IPS-15b (cell line): Measurements from ENCODE around the gene LASP1.
"Not testable (repeated sequence)": the region's sequence is repeated elsewhere in the genome, so short reads cannot be mapped to it uniquely, and the experiment has no call there.

Experiments used
- H3K27me3 ChIP-seq: one replicate; pipeline ENCODE4 v1.6.1; 2013; ENCODE audit warnings: low read length; ENCODE audit not compliant: control insufficient read depth, insufficient read depth
- H3K36me3 ChIP-seq: one replicate; pipeline ENCODE4 v1.6.1; 2013; ENCODE audit warnings: low read length; ENCODE audit not compliant: control insufficient read depth, insufficient read depth
- H3K4me1 ChIP-seq: one replicate; pipeline ENCODE4 v1.6.1; 2013; ENCODE audit warnings: mild to moderate bottlenecking, low read length; ENCODE audit not compliant: control insufficient read depth, insufficient read depth
- H3K4me3 ChIP-seq: one replicate; pipeline ENCODE4 v1.5.1; 2013; ENCODE audit warnings: low read depth, low read length
- H3K9ac ChIP-seq: one replicate; pipeline ENCODE4 v1.6.1; 2013; ENCODE audit warnings: low read depth, mild to moderate bottlenecking, low read length
- H3K9me3 ChIP-seq: one replicate; pipeline ENCODE4 v1.6.1; 2013; ENCODE audit warnings: mild to moderate bottlenecking, low read length; ENCODE audit not compliant: control insufficient read depth, insufficient read depth

LASP1 gene

DNA sequence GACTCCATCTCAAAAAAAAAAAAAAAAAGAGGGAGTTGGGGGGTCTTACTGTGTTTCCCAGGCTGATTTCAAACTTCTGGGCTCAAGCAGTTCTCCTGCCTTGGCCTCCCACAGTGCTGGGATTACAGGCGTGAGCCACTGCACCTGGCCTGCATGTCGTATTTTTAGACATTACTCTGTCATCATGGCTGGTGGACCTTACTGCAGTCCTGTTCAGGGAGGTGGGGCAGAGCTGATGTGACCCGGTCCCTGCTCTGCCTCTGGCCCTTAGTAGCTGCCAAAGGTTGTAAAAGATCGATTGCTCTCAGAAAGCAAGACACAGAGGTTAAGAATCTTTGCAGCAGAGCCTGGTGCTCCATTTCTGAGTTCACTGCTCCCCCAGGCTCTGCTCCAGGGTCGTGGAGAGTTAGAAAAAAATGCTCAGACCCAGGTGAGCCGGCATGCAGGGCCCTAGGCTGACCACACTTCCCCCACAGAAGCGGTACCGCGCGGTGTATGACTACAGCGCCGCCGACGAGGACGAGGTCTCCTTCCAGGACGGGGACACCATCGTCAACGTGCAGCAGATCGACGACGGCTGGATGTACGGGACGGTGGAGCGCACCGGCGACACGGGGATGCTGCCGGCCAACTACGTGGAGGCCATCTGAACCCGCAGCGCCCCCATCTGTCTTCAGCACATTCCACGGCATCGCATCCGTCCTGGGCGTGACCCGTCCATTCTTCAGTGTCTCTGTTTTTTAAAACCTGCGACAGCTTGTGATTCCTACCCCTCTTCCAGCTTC is 48.5 kb downstream of the LASP1 start:
- no peak overlapping the region for H3K4me3 ChIP-seq
- H3K9me3 ChIP-seq = no peaks in the 10 kb centered on the region
- H3K9ac ChIP-seq = peak overlapping the region; percentile 24
- peaks cover 32% of the 10 kb centered on the region for H3K36me3 ChIP-seq
- H3K27me3 ChIP-seq = no peaks in the 10 kb centered on the region
- peaks cover 8% of the 10 kb centered on the region for H3K4me1 ChIP-seq

DNA sequence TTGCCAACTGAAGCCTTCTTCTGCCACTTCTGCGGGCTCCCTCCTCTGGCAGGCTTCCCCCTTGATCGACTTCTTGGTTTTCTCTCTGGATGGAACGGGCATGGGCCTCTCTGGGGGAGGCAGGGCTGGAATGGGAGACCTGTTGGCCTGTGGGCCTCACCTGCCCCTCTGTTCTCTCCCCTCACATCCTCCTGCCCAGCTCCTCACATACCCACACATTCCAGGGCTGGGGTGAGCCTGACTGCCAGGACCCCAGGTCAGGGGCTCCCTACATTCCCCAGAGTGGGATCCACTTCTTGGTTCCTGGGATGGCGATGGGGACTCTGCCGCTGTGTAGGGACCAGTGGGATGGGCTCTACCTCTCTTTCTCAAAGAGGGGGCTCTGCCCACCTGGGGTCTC is 49.1 kb downstream of the LASP1 start:
- Histone ChIP-seq H3K4me3 (no peak overlapping the region), H3K9me3 (no peaks in the 10 kb centered on the region), H3K4me1 (peaks cover 8% of the 10 kb centered on the region), H3K27me3 (no peaks in the 10 kb centered on the region), H3K36me3 (peaks cover 32% of the 10 kb centered on the region), H3K9ac (no peak overlapping the region)

DNA sequence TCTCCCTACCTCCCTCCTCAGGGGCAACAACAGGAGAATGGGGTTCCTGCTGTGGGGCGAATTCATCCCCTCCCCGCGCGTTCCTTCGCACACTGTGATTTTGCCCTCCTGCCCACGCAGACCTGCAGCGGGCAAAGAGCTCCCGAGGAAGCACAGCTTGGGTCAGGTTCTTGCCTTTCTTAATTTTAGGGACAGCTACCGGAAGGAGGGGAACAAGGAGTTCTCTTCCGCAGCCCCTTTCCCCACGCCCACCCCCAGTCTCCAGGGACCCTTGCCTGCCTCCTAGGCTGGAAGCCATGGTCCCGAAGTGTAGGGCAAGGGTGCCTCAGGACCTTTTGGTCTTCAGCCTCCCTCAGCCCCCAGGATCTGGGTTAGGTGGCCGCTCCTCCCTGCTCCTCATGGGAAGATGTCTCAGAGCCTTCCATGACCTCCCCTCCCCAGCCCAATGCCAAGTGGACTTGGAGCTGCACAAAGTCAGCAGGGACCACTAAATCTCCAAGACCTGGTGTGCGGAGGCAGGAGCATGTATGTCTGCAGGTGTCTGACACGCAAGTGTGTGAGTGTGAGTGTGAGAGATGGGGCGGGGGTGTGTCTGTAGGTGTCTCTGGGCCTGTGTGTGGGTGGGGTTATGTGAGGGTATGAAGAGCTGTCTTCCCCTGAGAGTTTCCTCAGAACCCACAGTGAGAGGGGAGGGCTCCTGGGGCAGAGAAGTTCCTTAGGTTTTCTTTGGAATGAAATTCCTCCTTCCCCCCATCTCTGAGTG is 49.6 kb downstream of the LASP1 start:
- no peaks in the 10 kb centered on the region for H3K9me3 ChIP-seq
- H3K36me3 ChIP-seq = peaks cover 28% of the 10 kb centered on the region
- no peaks in the 10 kb centered on the region for H3K27me3 ChIP-seq
- H3K4me1 ChIP-seq = peaks cover 8% of the 10 kb centered on the region
- H3K9ac ChIP-seq = no peak overlapping the region
- no peak overlapping the region for H3K4me3 ChIP-seq

DNA sequence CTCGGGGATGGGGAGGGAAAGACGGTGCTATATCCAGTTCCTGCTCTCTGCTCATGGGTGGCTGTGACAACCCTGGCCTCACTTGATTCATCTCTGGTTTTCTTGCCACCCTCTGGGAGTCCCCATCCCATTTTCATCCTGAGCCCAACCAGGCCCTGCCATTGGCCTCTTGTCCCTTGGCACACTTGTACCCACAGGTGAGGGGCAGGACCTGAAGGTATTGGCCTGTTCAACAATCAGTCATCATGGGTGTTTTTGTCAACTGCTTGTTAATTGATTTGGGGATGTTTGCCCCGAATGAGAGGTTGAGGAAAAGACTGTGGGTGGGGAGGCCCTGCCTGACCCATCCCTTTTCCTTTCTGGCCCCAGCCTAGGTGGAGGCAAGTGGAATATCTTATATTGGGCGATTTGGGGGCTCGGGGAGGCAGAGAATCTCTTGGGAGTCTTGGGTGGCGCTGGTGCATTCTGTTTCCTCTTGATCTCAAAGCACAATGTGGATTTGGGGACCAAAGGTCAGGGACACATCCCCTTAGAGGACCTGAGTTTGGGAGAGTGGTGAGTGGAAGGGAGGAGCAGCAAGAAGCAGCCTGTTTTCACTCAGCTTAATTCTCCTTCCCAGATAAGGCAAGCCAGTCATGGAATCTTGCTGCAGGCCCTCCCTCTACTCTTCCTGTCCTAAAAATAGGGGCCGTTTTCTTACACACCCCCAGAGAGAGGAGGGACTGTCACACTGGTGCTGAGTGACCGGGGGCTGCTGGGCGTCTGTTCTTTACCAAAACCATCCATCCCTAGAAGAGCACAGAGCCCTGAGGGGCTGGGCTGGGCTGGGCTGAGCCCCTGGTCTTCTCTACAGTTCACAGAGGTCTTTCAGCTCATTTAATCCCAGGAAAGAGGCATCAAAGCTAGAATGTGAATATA is 50.8 kb downstream of the LASP1 start:
- Histone ChIP-seq H3K9ac (no peak overlapping the region), H3K36me3 (peaks cover 17% of the 10 kb centered on the region), H3K4me3 (no peak overlapping the region)

DNA sequence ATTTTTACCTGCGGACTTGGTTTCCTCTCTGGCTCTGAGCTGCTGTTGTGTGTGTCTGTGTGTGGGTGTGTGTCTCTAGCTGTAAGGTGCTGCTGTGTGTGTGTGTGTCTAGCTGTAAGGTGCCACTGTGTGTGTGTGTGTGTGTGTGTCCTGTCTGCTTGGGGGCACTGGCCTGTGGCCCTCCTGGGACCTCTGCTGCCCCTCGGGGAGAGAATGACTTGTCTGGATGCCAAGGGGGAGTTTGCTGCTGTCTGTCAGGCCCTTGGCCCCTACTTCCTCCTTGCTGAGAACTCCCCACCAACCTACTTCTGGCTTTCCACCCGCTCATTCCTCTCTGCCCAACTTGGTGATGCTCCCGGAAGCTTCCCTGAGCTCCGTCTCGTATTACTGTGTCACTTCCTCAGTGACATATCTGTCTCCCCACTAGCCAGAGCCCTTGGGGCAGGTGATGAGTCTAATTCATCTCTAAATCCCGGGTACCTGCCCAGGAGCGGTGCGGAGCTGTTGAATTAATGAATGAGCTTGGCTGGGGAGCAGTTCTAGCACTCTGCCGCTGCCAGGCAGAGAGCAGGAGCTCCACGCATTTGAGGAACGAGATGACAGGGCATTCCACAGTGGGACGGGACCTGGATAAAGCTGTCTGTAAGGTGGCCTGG is 52.0 kb downstream of the LASP1 start:
- Histone ChIP-seq H3K9me3 (no peaks in the 10 kb centered on the region), H3K4me1 (peaks cover 8% of the 10 kb centered on the region)

More for the DNA sequence above, 50.8 kb downstream of the LASP1 start:
- peaks cover 8% of the 10 kb centered on the region for H3K4me1 ChIP-seq
- no peaks in the 10 kb centered on the region for H3K27me3 ChIP-seq
- no peaks in the 10 kb centered on the region for H3K9me3 ChIP-seq

DNA sequence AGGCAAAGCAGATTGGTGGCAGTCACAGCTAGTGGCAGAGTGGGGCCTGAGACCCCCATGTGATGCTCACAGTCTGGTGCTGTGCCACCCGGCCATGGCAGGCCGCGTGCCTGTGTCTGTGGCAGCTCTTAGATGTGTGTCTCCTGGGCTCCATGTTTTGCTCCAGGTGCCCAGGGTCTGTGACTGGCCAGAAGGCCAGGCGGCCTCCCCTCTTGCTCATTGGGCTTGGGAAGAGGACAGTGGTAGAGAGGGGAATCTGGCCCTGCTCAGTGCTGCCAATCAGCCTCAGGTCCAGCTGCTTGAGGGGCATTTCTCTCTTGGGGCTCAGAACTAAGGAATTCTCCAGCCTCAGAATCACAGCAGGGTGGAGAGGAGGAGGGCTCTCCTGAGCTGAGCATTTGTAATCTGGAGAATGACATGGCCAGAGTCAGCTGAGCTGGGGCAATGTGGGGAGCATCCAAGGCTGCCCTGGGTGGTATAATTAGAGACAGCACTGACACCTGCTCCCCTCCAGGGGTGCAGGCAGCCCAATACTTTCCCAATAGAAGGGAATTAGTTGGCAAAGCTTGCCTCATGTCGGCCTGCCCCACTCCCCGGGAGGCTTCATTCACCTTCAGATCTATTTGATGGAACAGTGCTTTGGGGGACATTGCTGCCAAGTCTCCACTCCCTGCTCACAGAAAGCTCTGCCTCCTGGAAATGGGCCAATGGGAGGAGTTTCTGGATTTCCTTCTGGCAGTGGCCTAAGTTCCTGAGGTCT is 52.9 kb downstream of the LASP1 start:
- H3K4me1 ChIP-seq = peaks cover 8% of the 10 kb centered on the region
- peak overlapping the region; percentile 12 for H3K9ac ChIP-seq
- no peak overlapping the region for H3K4me3 ChIP-seq
- no peaks in the 10 kb centered on the region for H3K9me3 ChIP-seq
- H3K27me3 ChIP-seq = no peaks in the 10 kb centered on the region
- peaks cover 12% of the 10 kb centered on the region for H3K36me3 ChIP-seq

More for the DNA sequence above, 52.0 kb downstream of the LASP1 start:
- H3K9ac ChIP-seq = no peak overlapping the region
- no peaks in the 10 kb centered on the region for H3K27me3 ChIP-seq
- peaks cover 16% of the 10 kb centered on the region for H3K36me3 ChIP-seq
- H3K4me3 ChIP-seq = no peak overlapping the region

DNA sequence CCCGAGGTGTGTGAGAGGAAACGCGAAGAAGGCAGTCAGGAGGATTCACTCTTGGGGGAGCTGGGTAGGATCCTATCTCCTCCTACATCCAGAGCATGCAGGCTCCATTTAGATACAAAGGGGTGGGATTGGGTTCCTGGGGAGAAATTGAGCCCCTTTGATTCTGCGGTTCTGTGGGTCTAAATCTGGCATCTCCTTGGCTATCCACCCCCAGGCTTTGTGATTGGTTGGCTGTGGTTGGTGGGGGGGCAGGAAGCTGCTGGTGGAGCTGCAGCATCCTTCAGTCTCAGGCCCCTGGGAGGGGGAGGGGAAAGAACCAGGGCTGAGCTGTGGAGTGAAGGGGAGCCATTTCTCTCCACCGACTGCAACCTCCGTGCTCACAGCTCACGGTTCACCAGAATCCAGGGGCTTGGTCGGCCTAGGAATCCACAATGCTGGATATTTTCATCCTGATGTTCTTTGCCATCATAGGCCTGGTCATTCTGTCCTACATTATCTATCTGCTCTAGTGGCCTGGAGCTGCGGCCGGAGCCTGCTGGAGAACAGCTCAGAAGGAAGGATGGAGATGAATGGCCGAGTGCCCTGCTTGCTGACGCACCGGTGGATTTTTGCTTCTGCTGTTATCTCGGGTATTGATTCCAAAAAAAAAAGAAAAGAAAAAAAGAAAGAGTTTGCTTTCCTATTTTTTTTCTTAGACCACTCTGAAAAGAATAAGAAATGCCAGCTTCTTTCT is 55.6 kb downstream of the LASP1 start, which contains the start of gene LASP1NB:
Gene LASP1NB, plus strand, starts transcription at position 352 of the 733 bp plus-strand sequence.
- Histone ChIP-seq H3K4me3 (peak within 1 kb of the TSS; percentile 21), H3K36me3 (no peaks in the 10 kb centered on the region), H3K9ac (no peak within 1 kb of the TSS), H3K9me3 (no peaks in the 10 kb centered on the region), H3K27me3 (no peaks in the 10 kb centered on the region), H3K4me1 (peaks cover 8% of the 10 kb centered on the region)

DNA sequence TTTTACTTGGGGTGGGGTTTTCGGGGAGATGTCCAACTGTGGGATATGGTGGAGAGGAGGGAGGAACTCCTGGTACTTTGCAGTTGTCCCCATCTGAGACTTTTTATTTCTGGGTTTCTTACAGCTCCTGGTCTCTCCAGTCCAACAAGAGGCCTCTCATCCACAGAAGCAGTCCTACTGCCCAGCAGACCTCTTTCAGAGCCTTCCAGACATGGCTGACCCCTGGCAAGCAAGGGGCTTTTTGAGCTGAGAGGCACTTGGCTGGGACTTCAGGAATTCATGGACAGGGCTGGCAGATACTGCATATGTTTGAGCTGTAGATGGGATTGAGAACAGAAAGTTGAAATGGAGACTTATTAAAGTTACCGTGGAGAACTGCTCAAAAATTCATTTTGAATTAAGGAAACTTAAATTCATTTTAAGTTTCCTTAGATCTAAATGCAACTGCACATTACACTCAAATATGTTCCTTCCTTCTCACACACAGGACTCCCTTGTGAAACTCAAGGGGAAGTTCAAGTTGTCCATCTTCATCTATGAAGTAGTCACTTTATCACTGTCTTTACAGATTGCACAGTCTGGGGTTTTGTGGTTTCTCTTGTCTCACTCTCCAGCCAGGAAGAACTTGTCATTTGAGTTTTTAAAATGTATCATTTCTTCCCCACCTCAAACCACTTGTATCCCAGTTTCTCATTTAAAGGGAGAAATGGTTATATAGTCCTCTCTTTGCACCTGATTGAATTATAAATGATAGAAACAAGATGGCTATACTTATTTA is 56.6 kb downstream of the LASP1 start:
- Histone ChIP-seq H3K27me3 (no peaks in the 10 kb centered on the region), H3K4me1 (peaks cover 8% of the 10 kb centered on the region), H3K9me3 (no peaks in the 10 kb centered on the region), H3K36me3 (no peaks in the 10 kb centered on the region), H3K9ac (no peak overlapping the region), H3K4me3 (no peak overlapping the region)

DNA sequence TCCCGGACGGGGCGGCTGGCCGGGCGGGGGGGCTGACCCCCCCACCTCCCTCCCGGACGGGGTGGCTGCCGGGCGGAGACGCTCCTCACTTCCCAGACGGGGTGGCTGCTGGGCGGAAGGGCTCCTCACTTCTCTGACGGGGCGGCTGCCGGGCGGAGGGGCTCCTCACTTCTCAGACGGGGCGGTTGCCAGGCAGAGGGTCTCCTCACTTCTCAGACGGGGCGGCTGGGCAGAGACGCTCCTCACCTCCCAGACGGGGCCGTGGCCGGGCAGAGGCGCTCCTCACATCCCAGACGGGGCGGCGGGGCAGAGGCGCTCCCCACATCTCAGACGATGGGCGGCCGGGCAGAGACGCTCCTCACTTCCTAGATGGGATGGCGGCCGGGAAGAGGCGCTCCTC is 60.9 kb downstream of the LASP1 start:
- H3K4me1 ChIP-seq, H3K27me3 ChIP-seq, H3K4me3 ChIP-seq, H3K36me3 ChIP-seq, H3K9ac ChIP-seq, H3K9me3 ChIP-seq: not testable (repeated sequence)

DNA sequence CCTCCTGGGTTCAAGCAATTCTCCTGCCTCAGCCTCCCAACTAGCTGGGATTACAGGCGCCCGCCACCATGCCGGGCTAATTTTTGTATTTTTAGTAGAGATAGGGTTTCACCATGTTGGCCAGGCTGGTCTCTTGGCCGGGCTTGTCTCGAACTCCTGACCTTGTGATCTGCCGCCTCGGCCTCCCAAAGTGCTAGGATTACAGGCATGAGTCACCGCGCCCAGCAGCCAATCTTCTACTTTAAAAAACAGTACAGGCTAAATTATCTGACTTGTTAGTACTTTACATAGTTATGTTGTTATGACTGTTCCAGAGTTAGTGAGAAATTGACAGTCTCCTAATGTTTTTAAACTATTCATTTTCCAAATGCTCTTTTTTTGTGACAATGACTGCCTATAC is 64.1 kb downstream of the LASP1 start:
- not testable (repeated sequence) for H3K36me3 ChIP-seq, H3K4me1 ChIP-seq, H3K9ac ChIP-seq, H3K4me3 ChIP-seq, H3K27me3 ChIP-seq, H3K9me3 ChIP-seq
